ENCODE measurements around the gene ARL15. TPM values are rescaled to one million over a fixed set of nuclear protein-coding genes. Genes with fewer than 3 reads are reported as not detected.

Gene ARL15
- total and polyA plus RNA-seq, 9 of the 15 experiments (the other 6 are each of a cell fraction or from before 2014, with no cell fraction given) = 18.5 to 80.4 (median 57.0) TPM

DNA sequence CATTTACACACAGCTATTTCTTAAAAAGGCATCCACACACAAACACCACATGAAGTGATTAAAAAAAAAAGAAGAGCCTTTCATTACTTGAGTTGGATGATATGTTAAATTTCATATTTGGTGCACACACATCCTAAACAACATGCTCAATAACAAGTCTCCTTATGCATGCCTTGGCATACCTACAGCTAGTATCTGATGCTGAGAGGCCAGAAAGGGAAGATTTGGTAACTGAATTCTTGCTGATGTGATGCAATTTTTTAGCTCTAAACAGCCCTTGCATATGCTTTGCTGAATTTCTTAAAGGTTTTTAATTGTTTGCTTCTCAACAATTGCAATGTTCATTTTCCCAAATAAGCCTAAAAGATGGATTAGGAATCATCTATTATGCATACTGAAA is 338.8 kb downstream of the ARL15 start:
- TF ChIP-seq TGIF2 (CRISPR knock-in tag; IDR thresholded peaks at IDR 0.05) = no peak
- no peak for TF ChIP-seq MAFG (tag; conservative IDR thresholded peaks at IDR 0.05)
- no peak for TF ChIP-seq BMI1 (IDR thresholded peaks at IDR 0.05; ENCODE audit: low read length)
- TF ChIP-seq ZNF165 (CRISPR knock-in tag; IDR thresholded peaks at IDR 0.05; ENCODE audit: borderline replicate concordance) = no peak
- TF ChIP-seq DDX20 (tag; IDR thresholded peaks at IDR 0.05; ENCODE audit: low read depth) = no peak
- no peak for TF ChIP-seq GABPB2 (CRISPR knock-in tag; conservative IDR thresholded peaks at IDR 0.05)
- H3K9ac ChIP-seq (ENCODE audit: insufficient read depth in 1 of 2, low read depth in 2 of 2, low read length in 2 of 2) = no peak overlapping the region
- POLR2A ChIA-PET = interaction anchor here (1.0 kb wide), 1 partner anchor 78 kb away, joined by 4 read pairs; no protein-coding TSS in a partner anchor
- FAIRE-seq (no peak), ATAC-seq (no peak), DNase-seq (ENCODE audit: extremely low read depth in 1 of 4, low spot score in 3 of 4) (no peak)
- no peaks in the 10 kb centered on the region for H3K9me1 ChIP-seq (ENCODE audit: control insufficient read depth, insufficient read depth, low read length)
- peaks cover under 1% of the 10 kb centered on the region; the same call in 1 of the 3 replicates for H3K36me3 ChIP-seq (ENCODE audit: control insufficient read depth, insufficient read depth, low read length)
- H2AFZ ChIP-seq (ENCODE audit: low read depth, low read length) = no peak overlapping the region
- no peaks in the 10 kb centered on the region for H3K4me1 ChIP-seq (replicated peaks in 1 of 2; ENCODE audit: control insufficient read depth in 2 of 2, insufficient read depth in 2 of 2, low read length in 2 of 2)
- no TSS peak for BruUV-seq (replicated peaks)
- no peak overlapping the region for H3K4me3 ChIP-seq
- CTCF ChIA-PET (ENCODE audit: low intra/inter-chr PET ratio) = no interaction called here
- no peaks in the 10 kb centered on the region for H3K79me2 ChIP-seq (ENCODE audit: control insufficient read depth, insufficient read depth, low read length)
- H3K4me2 ChIP-seq (ENCODE audit: insufficient read depth, low read length) = no peak overlapping the region
- H3K27ac ChIP-seq (ENCODE audit: extremely low read depth, low read depth, low read length) = no peak overlapping the region
- H3K27me3 ChIP-seq (ENCODE audit: control insufficient read depth in 2 of 2, insufficient read depth in 2 of 2, low read length in 2 of 2) = no peaks in the 10 kb centered on the region
- H3K9me3 ChIP-seq (replicated peaks; ENCODE audit: control insufficient read depth, insufficient read depth, low read depth, low read length) = no peaks in the 10 kb centered on the region
- intact Hi-C loops (cut with micrococcal nuclease) (no loop called here), in situ Hi-C loops (cut with MboI) (no loop called here)
- no peaks in the 10 kb centered on the region for H4K20me1 ChIP-seq (replicated peaks; ENCODE audit: control insufficient read depth, insufficient read depth, low read length)

DNA sequence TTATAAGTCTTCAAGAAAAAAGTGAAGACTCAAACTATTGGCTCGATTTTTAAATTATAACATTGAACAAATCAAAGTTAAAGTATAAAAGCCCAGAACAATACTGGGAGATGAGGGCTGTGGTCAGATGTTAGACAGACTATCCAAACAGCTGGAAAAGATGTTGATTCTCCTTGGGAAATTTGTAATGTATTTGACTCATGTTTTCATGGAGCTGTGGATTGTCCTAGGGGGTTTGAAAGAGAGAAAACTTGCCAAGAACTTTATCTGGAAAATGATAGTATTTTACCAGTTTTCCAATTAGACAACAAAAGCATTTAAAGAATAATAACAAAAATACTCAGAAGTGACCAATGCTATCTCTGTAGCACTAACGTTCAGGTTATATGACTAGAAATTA is 339.2 kb downstream of the ARL15 start:
- WGBS (ENCODE audit: insufficient coverage, low coverage, missing lambda C conversion rate) = 51% methylated on average over 2 of the region's 2 CpGs
- no peak overlapping the region for H3K9ac ChIP-seq (ENCODE audit: insufficient read depth in 1 of 2, low read depth in 2 of 2, low read length in 2 of 2)
- no peaks in the 10 kb centered on the region for H4K20me1 ChIP-seq (replicated peaks; ENCODE audit: control insufficient read depth, insufficient read depth, low read length)
- H3K9me1 ChIP-seq (ENCODE audit: control insufficient read depth, insufficient read depth, low read length) = no peaks in the 10 kb centered on the region
- no peak overlapping the region for H2AFZ ChIP-seq (ENCODE audit: low read depth, low read length)
- POLR2A ChIA-PET = interaction anchor here (0.7 to 1.0 kb wide), 2 partner anchors 78 to 79 kb away, joined by 3 to 4 read pairs; no protein-coding TSS in a partner anchor
- intact Hi-C loops (cut with micrococcal nuclease) = no loop called here
- H3K4me3 ChIP-seq = no peak overlapping the region
- H3K9me3 ChIP-seq (replicated peaks; ENCODE audit: control insufficient read depth, insufficient read depth, low read depth, low read length) = no peaks in the 10 kb centered on the region
- TF ChIP-seq MCM5 (IDR thresholded peaks at IDR 0.05; ENCODE audit: low read depth) (no peak), CEBPG (CRISPR knock-in tag; IDR thresholded peaks at IDR 0.05) (no peak), CEBPG (tag; conservative IDR thresholded peaks at IDR 0.05 in 1 of 2, IDR thresholded peaks at IDR 0.05 in 1 of 2) (no peak), ZFX (CRISPR knock-in tag; IDR thresholded peaks at IDR 0.05) (no peak)
- no peak overlapping the region for H3K27ac ChIP-seq (ENCODE audit: extremely low read depth, low read depth, low read length)
- no TSS peak for BruUV-seq (replicated peaks)
- FAIRE-seq = no peak
- no peaks in the 10 kb centered on the region for H3K27me3 ChIP-seq (ENCODE audit: control insufficient read depth in 2 of 2, insufficient read depth in 2 of 2, low read length in 2 of 2)
- no peaks in the 10 kb centered on the region for H3K4me1 ChIP-seq (replicated peaks in 1 of 2; ENCODE audit: control insufficient read depth in 2 of 2, insufficient read depth in 2 of 2, low read length in 2 of 2)
- ATAC-seq = no peak
- no peaks in the 10 kb centered on the region for H3K79me2 ChIP-seq (ENCODE audit: control insufficient read depth, insufficient read depth, low read length)
- in situ Hi-C loops (cut with MboI) = no loop called here
- no peak for DNase-seq (ENCODE audit: extremely low read depth in 1 of 4, low spot score in 3 of 4)
- CTCF ChIA-PET (ENCODE audit: low intra/inter-chr PET ratio) = no interaction called here
- peaks cover 3% of the 10 kb centered on the region; the same call in 1 of the 3 replicates for H3K36me3 ChIP-seq (ENCODE audit: control insufficient read depth, insufficient read depth, low read length)
- no peak overlapping the region for H3K4me2 ChIP-seq (ENCODE audit: insufficient read depth, low read length)

All from K562 (cell line).